Ishikawa (cell line): ENCODE results near the gene ZBTB40.

Experiments
- EP300 ChIP-seq: IDR thresholded peaks from 2 replicates; pipeline ENCODE4 v1.6.1; 2012; ENCODE audit warnings: borderline replicate concordance
- FOXM1 ChIP-seq: IDR thresholded peaks from 2 replicates; pipeline ENCODE4 v1.6.1; 2012; ENCODE audit warnings: low read depth, borderline replicate concordance
- NFIC ChIP-seq: IDR thresholded peaks from 2 replicates; pipeline ENCODE4 v1.6.1; 2012
- RAD21 ChIP-seq: IDR thresholded peaks from 2 replicates; pipeline ENCODE4 v1.6.1; 2012; ENCODE audit warnings: low read depth
- TAF1 ChIP-seq: IDR thresholded peaks from 2 replicates; pipeline ENCODE4 v1.6.1; 2012; ENCODE audit warnings: low read depth, mild to moderate bottlenecking
- TCF12 ChIP-seq: IDR thresholded peaks from 2 replicates; pipeline ENCODE4 v1.6.1; 2012; ENCODE audit warnings: low read depth
- TF ChIP-seq, protein P1 (sequence below): IDR thresholded peaks from 2 replicates; pipeline ENCODE4 v1.6.1; 2012

DNA sequence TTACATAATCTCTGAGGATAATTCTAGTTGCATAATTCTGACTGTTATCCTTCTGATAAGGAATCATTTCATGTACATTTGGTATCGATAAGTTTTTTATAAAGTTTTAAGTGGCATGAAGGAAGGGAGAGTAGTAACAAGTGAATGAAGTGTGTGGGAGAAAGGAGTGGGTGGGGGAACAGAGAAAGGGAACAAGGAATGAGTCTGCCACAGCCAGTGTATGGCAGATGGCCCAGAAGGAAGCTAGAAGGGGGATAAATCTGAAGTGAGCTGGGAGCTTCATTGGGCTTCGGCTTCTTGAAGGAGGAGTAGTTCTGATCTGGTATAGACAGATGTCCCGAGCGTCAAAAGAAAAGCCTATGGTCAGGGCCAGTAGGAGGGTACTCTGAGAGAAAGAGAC, 18.6 kb downstream of the ZBTB40 start:
- no peak for TF ChIP-seq EP300
- TF ChIP-seq FOXM1, result no peak
- no peak for TF ChIP-seq TAF1
- no peak for TF ChIP-seq NFIC
- no peak for TF ChIP-seq RAD21
- TF ChIP-seq, protein P1, sequence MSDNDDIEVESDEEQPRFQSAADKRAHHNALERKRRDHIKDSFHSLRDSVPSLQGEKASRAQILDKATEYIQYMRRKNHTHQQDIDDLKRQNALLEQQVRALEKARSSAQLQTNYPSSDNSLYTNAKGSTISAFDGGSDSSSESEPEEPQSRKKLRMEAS, result no peak
- no peak for TF ChIP-seq TCF12
